ENCODE results near the gene MAS1. TPM values are rescaled to one million over a fixed set of nuclear protein-coding genes. Genes with fewer than 3 reads are reported as not detected.
A peak's percentile ranks its signal among the peaks of the same experiment; 100 is the strongest.
"Not testable (repeated sequence)": the region's sequence is repeated elsewhere in the genome, so short reads cannot be mapped to it uniquely, and the experiment has no call there.

Gene MAS1
- not detected for total RNA-seq

- intact Hi-C loops (cut with DNase I) = no loop called here
- no peak within 1 kb of the TSS for H3K27ac ChIP-seq
- no peak for TF ChIP-seq POLR2A (IDR thresholded peaks at IDR 0.05)
- TF ChIP-seq, protein P1, sequence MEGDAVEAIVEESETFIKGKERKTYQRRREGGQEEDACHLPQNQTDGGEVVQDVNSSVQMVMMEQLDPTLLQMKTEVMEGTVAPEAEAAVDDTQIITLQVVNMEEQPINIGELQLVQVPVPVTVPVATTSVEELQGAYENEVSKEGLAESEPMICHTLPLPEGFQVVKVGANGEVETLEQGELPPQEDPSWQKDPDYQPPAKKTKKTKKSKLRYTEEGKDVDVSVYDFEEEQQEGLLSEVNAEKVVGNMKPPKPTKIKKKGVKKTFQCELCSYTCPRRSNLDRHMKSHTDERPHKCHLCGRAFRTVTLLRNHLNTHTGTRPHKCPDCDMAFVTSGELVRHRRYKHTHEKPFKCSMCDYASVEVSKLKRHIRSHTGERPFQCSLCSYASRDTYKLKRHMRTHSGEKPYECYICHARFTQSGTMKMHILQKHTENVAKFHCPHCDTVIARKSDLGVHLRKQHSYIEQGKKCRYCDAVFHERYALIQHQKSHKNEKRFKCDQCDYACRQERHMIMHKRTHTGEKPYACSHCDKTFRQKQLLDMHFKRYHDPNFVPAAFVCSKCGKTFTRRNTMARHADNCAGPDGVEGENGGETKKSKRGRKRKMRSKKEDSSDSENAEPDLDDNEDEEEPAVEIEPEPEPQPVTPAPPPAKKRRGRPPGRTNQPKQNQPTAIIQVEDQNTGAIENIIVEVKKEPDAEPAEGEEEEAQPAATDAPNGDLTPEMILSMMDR (IDR thresholded peaks at IDR 0.05) = no peak
- ATAC-seq (no peak), DNase-seq (no peak)
- no peaks in the 10 kb centered on the region for H3K9me3 ChIP-seq
- 83 to 86% methylated on average over 7 of the region's 7 CpGs for WGBS, 2 donors
- no peak within 1 kb of the TSS for H3K4me3 ChIP-seq
- H3K27me3 ChIP-seq = no peaks in the 10 kb centered on the region
- no peaks in the 10 kb centered on the region for H3K36me3 ChIP-seq (replicated peaks in 1 of 2; ENCODE audit: insufficient read depth in 1 of 2, low read depth in 2 of 2)
- H3K4me1 ChIP-seq = peaks cover 8% of the 10 kb centered on the region
Observed at GRCh38 chr6:159890792-159891191, at the start of gene MAS1. Gene MAS1 (plus strand): TSS chr6:159890988. CDS start chr6:159906956, 15,968 bp downstream.

- intact Hi-C loops (cut with DNase I) = no loop called here
- TF ChIP-seq, protein P1 (IDR thresholded peaks at IDR 0.05) = peak in 6 of 7 experiments; percentile 5 to 45 (median 24)
- no peak for TF ChIP-seq POLR2A (IDR thresholded peaks at IDR 0.05)
Observed at GRCh38 chr6:159842035-159842434, 48.8 kb upstream of the MAS1 start.

GRCh38 chr6:159844737-159845645, 45.8 kb upstream of the MAS1 start:
- Histone ChIP-seq H3K9me3 (no peaks in the 10 kb centered on the region), H3K4me1 (no peaks in the 10 kb centered on the region), H3K36me3 (replicated peaks in 1 of 2; ENCODE audit: insufficient read depth in 1 of 2, low read depth in 2 of 2) (no peaks in the 10 kb centered on the region), H3K4me3 (no peak overlapping the region), H3K27me3 (no peaks in the 10 kb centered on the region), H3K27ac (no peak overlapping the region)
- no peak for DNase-seq
- intact Hi-C loops (cut with DNase I) = no loop called here
- WGBS, 2 donors = 80 to 85% methylated on average over 8 to 13 of the region's 13 CpGs
- ATAC-seq = no peak
- no peak for TF ChIP-seq POLR2A (IDR thresholded peaks at IDR 0.05)
- TF ChIP-seq, protein P1 (IDR thresholded peaks at IDR 0.05) = no peak

More at GRCh38 chr6:159842035-159842434, 48.8 kb upstream of the MAS1 start:
- no peaks in the 10 kb centered on the region for H3K27me3 ChIP-seq
- peak in 1 of 4 donors; percentile 43 for DNase-seq
- no peak overlapping the region for H3K27ac ChIP-seq
- 52 to 61% methylated on average over 4 of the region's 4 CpGs for WGBS, 2 donors
- H3K4me1 ChIP-seq = no peaks in the 10 kb centered on the region
- no peak for ATAC-seq
- H3K4me3 ChIP-seq = no peak overlapping the region
- no peaks in the 10 kb centered on the region for H3K9me3 ChIP-seq
- no peaks in the 10 kb centered on the region for H3K36me3 ChIP-seq (replicated peaks in 1 of 2; ENCODE audit: insufficient read depth in 1 of 2, low read depth in 2 of 2)

DNA sequence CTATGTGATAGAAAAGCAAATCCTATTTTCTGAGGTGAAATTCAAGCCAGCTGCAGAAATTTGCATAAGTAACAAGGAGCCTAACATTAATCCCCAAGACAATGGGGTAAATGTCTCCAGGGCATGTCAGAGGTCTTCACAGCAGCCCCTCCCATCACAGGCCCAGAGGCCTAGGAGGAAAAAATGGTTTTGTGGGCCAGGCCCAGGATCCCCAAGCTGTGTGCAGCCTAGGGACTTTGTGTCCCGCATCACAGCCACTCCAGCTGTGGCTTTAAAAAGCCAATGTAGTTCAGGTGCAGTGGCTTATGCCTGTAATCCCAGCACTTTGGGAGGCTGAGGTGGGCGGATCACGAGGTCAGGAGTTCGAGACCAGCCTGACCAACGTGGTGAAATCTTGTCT, 42.2 kb upstream of the MAS1 start:
- H3K4me1 ChIP-seq; H3K27ac ChIP-seq; H3K36me3 ChIP-seq (replicated peaks in 1 of 2; ENCODE audit: insufficient read depth in 1 of 2, low read depth in 2 of 2); ATAC-seq; intact Hi-C loops (cut with DNase I); DNase-seq; H3K9me3 ChIP-seq; H3K4me3 ChIP-seq; H3K27me3 ChIP-seq: not testable (repeated sequence)
- 79 to 90% methylated on average over 4 to 5 of the region's 5 CpGs for WGBS, 2 donors

GRCh38 chr6:159849851-159850250, 40.9 kb upstream of the MAS1 start:
- H3K9me3 ChIP-seq; H3K4me1 ChIP-seq; intact Hi-C loops (cut with DNase I); H3K4me3 ChIP-seq; H3K36me3 ChIP-seq (replicated peaks in 1 of 2; ENCODE audit: insufficient read depth in 1 of 2, low read depth in 2 of 2); ATAC-seq; H3K27ac ChIP-seq; DNase-seq; H3K27me3 ChIP-seq: not testable (repeated sequence)
- 89 to 94% methylated on average over 1 of the region's 1 CpG for WGBS, 2 donors

Data from body of pancreas (tissue), 4 donors.